IMR-90 (cell line): ENCODE results near the gene ARL4C.

ENCODE experiments used
- CTCF ChIP-seq: conservative IDR thresholded peaks from 2 replicates; pipeline ENCODE4 v1.5.1; 2012; ENCODE audit warnings: mild to moderate bottlenecking, low read depth, low read length, improper control_type of control experiment
- NFE2L2 ChIP-seq: fragments of 150-350 bp; IDR thresholded peaks from 2 replicates; pipeline ENCODE4 v1.6.1; 2016; ENCODE audit warnings: low read depth, mild to moderate bottlenecking, low read length
- RAD21 ChIP-seq: IDR thresholded peaks from 2 replicates; pipeline ENCODE4 v1.6.1; 2012; ENCODE audit warnings: low read length, improper control_type of control experiment

- TF ChIP-seq CTCF (no peak), RAD21 (no peak), NFE2L2 (no peak)
Observed at GRCh38 chr2:234451242-234451641, 45.6 kb downstream of the ARL4C start.
